GM18511 (cell line): Measurements from ENCODE around the gene ITGB3.
"Not testable (repeated sequence)": the region's sequence is repeated elsewhere in the genome, so short reads cannot be mapped to it uniquely, and the experiment has no call there.

ENCODE experiments used
- ATAC-seq: cut with Tn5 transposase; IDR thresholded peaks from one replicate; pipeline ENCODE4 v1.9.1; 2021; ENCODE audit warnings: mild to moderate bottlenecking, moderate library complexity; ENCODE audit not compliant: unreplicated experiment

The ITGB3 gene

DNA sequence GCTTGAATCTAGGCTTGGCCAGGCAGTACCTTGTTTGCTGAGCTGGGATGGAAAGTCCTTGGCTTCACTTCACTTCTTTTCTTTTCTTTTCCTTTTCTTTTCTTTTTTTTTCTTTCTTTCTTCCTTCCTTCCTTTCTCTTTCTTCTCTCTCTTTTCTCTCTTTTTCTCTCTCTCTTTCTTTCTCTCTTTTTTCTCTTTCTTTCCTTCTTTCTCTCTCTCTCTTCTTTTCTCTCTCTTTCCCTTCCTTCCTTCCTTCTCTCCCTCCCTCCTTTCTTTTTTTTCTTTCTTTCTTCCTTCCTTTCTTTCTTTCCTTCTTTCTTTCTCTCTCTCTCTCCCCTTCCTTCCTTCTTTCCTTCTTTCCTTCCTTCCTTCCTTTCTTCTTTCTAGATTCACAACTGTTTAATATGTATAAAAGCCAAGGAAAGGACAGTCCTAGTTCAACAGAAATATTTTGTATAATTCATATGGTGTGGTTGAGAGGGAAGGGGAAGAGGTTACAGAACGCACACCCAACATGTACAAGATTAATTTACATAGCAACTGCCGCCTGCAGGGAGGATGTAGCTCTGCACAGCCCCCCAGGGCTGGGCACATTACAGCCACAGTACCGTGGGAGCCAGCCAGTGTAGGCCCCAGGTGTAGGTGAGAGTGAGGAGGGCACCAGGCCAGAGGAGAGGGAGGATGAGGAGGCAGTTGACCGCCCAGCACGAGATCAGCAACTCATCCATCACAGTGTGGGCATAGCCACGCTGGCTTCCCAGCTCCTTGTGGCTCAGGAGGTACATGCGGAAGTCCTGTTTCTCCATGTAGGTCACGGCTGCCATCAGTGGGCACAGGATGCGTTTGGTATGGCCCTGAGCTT lies 9.7 kb upstream of the ITGB3 start:
- ATAC-seq: no peak

DNA sequence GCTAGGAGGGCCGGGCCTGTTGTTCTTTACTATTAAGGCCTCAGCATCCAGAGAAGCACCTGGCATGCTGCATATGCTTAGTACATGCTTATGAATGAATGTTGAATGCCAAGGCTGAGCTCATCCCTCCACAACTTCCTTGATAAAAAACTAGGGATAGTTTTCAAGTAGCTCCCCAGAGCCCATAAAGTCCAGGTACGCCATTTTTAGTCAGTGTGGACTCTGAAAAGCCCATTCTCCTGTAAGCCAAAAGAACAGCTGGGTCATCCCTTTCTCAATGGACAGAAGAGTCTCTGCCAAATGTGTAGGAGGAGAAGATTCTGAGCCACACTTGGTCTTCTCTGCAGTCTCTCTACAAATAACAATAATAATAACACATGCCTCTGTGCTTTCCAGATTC lies 8.9 kb upstream of the ITGB3 start:
- no peak for ATAC-seq

DNA sequence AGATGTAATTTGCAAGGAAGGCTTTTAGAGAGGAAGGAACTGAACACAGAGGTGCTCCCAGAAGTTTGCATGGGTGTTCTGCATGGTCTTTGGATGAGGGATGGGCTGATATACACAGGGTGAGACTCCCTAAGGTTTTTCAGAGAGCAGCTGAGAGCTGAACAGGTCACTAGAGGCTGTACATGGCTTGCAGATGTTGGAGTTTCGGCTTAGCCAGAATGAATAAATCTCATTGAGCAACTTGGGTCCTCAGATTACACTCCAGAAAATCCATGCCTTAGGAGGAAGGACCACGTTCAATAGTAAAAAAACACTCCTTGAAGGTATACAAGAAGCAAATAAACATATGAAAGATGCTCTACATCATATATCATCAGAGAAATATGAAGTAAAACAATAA lies 7.5 kb upstream of the ITGB3 start:
- no peak for ATAC-seq

DNA sequence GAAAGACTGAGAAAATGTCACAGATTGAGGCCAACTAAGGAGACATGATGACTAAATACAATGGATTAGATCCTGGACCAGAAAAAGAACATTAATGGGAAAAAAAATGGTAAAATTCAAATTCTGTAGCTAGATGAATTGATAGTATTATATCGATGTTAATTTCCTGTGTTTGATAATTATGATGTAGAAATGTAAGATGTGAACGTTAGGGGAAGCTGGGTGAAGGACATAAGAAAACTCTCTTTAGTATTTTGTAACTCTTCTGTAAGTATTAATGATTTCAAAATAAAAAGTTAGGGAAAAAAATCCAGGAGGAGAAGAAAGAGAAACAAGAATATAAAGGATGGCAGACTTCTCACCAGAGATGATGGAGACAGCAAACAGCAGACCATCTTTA lies 2.8 kb upstream of the ITGB3 start:
- ATAC-seq: no peak

- ATAC-seq: no peak
Observed at GRCh38 chr17:47251421-47251940, 2.1 kb upstream of the ITGB3 start.

DNA sequence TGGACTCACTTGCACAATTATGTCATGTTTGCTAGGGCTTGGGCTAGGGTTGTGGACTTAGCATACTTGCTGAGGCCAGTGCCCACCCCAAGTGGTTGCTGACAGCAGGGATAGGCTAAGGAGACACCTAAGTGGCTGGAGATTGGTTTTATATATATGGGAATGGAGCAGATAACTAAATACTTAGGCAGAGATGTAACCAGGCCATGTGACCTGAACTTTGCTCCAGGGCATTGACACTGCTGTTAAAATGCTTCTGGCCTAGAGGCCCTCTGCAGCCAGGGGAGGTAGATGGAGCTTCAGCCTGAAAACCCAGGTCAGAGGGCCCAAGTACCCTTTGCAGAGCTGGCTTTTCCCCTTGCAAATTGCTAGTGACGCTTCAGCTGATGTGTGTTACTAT lies 1.4 kb upstream of the ITGB3 start:
- ATAC-seq: no peak

DNA sequence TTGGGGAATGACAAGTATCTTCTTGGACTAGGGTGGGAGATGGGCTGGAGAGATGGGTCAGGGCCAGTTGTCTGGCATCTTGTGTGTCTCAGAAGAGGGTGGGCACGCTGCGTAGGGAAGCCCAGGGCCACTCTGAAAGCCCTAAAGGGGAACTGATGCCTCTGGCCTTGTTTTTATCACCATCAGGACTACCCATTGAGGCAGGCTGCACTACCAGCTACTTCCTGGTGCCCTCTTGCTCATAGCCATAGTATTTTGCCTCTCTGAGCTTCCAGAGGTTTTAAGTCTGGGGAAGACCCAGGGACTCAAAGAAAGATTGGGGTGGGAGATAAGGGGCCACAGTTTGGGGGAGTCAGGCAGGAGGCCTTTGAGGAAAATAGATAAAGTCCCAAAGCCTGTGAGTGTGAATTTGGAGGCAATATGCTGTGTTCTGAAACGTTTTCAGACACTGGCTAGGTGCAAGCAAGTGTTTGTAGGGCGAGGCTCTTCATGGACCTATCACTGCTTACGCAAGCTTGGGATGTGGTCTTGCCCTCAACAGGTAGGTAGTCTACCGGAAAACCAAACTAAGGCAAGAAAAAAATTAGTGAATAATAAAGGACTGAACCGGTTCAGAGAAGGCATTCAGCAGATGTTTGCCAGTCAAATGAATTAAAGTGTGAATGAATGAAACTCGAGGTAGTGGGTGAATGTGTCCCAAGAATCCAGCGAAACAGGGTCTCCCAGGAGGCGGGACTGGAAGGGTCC lies 688 bp upstream of the ITGB3 start:
- ATAC-seq: no peak

DNA sequence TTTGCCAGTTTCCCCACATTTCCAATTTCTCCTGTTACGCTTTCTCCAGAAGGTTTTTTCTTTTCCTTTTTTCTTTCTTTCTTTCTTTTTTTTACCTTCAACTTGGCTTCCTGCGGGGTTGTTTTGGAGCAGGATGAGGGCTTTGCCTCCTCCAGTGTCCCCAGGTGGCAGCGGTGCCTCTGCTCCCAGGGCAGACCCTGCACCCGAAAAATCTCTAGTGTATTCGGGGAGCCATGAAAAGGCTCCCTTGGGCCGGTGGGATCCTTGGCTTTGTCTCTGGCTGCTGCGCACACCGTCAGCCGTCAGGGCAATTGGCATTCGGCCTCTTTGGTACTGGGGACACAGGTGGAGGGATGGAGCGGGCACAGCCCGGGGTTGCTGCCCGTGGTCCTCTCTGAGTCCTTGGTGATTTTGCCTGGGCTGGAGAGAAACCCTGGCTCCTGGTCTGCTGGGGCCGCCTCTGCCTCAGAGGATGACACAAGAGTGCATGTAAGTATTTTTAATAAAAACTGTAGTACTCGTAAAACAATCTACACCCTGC lies 846 bp downstream of the ITGB3 start:
- peak; percentile 20 for ATAC-seq

DNA sequence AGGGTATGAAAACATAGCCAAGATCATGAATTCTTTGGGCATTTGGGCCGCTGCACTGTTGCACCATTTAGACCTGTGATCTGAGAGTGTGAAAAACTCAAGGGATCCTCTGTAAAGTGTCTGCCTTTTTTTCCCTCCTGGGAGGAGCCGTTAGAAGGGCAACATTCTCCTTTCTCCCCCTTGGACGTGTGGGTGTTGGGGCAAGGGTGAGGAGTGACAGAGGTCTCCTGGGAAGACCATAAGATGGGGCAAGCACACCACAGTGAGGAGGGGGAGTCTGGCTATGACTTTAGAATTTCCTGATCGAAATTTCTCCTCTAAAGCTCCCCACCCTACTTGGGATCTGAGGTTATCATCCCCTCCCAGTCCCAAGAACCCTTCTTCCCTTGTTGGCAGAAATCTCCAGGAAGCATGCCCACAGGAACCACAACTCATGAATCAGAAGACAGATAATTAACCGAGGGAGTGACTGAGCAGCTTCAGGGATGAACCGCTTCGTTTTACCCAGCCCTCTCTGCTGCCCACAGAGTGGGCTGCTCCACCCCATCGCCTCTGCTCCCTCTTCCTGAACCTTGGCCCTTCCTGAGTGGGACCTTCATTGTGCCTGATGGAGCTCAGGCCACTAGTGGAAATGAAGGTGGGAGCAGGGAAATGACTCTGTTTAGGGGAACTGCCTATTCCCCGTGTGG lies 4.2 kb downstream of the ITGB3 start:
- ATAC-seq: no peak

DNA sequence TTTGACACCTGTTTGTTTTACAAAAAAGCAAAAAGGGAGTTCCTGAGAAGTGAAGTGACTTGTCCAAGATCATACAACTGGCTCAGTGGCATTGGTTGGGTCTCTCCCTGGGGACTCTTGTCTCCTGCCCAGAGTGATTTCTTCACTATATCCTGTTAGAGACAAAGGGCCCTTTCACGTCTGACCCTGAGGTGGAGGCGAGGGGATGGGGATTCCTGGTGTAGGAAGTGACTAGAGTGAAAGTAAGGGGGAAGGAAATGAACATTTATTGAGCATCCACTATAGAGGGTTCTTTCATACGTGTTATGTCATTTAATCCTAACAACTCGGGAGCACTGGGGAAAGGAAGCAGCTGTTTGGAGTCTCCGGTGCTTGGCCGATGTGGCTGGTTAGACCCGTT lies 9.0 kb downstream of the ITGB3 start:
- ATAC-seq: no peak

DNA sequence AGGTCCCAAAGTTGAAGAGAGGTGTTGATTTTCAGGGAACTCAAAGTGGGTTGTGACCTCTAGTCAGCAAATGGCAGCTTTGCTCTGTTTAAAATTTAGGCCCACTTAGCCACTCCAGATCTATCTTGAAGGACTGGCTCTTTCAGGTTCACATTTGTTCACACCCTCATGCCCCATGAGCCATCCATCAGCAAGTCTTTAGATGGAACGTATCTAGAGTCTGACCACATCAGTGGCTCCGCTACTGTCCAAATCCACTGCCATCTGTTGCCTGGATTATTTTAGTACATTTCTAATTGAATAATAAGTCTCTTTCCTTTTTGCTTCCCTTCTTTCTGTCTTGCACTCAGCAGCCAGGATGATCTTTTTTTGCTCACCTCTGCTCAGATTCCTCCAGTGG lies 10.5 kb downstream of the ITGB3 start:
- no peak for ATAC-seq

- ATAC-seq: no peak
Observed at GRCh38 chr17:47265983-47266541, 12.4 kb downstream of the ITGB3 start.

- ATAC-seq: no peak
Observed at GRCh38 chr17:47266782-47267181, 13.2 kb downstream of the ITGB3 start.

DNA sequence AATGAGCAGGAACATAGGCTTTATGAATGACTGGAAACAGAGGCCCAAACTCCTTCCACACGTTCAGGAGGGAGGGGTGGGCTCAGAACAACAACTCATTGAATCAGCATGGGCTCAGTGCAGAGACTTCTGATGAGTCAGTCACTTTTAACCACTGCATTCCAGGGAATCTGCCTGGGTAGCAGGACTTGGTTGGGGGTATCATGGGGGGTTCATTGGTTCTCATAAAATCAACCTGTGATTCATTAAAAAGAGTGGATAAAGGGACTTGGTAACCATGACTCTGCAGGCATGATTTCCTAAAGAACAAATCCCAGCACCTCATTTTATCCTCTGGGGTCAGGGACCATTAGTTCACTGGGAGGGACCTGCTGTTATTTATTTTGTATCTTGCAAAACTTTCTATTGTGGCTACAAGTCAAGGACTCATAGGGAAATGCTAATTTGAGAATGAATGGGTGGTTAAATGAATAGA lies 13.8 kb downstream of the ITGB3 start:
- no peak for ATAC-seq

DNA sequence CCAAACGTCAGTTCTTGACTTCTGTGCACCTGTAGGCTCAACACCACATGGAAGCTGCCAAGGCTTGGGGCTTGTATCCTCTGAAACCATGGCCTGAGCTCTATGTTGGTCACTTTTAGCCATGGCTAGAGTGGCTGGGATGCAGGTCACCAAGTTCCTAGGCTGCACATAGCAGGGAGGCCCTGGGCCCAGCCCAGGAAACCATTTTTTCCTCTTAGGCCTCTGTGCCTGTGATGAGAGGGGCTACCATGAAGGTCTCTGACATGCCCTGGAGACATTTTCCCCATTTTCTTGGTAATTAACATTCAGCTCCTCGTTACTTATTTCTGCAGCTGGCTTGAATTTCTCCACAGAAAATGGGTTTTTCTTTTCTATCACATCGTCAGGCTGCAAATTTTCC lies 15.3 kb downstream of the ITGB3 start:
- ATAC-seq: not testable (repeated sequence)

GRCh38 chr17:47269561-47270280 lies 16.1 kb downstream of the ITGB3 start:
- not testable (repeated sequence) for ATAC-seq

DNA sequence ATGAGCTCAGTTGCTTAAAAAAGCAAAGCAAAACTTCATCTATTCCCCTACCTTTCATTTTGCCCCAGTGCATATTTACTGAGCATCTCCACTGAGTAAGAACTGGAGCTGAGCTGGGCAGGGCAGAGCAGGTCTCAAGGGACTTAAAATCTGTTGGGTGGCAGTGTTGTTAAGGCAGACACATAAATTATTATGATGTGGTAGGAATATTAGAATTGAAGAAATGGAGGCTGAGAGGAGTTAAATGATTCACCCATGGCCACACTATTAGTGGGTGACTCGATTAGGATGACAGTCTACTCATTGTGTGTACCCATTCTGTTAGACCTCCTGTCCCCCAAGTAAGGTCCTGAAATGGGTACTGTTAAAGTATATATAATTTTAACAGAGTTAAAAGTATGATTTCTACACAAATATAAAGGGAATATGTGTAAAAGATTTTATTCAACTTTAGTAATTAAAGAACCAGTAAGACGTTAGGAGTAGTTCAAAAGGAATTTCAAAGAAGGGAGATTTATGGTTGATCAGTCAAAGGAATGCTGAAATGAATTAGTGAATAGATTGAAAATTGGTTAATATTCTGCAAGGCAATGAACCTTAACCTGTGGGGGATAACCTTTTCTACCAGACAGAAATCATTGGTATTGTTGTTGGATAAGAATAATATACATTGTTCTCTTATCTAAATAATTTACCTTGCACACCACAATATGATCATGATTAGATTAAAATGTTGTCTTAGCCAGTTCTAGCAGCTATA lies 17.5 kb downstream of the ITGB3 start:
- ATAC-seq: no peak

DNA sequence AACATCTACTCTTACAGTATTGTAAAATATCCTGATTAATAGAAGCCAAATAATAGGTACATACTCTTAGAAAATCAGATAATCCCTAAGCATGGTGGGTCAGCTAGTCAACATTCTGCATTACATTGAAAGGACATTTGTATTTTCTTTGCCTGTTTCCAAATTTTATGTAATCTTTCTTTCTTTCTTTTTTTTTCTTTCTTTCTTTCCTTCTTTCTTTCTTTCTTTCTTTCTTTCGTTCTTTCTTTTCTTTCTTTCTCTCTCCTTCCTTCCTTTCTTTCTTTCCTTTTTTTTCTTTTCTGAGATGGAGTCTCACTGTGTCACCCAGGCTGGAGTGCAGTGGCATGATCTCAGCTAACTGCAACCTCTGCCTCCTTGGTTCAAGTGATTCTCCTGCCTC lies 18.9 kb downstream of the ITGB3 start:
- ATAC-seq: no peak

DNA sequence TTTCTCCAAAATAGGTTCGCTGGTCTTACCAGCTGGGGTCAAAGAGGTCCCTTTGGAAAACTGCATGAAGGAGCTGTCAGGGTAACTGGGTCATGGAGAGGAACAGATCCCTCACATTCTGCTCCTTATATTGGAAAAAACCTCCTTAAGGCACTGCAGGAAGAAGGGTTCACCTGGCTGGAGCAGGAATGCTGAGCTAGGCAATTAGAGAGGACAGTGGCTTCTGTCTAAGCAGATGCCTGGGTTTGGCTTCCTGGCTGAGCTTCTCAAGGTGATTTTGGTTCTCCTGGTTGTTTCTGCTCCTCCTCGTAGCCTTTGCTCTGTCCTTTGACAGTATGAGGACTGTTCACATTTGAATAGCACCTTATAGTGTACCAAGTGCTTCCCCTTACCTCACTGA lies 19.6 kb downstream of the ITGB3 start:
- no peak for ATAC-seq
